Measurements from ENCODE around the gene PKHD1.

PKHD1 gene

GRCh38 chr6:51617751-51618150, 469.7 kb downstream of the PKHD1 start:
- TF ChIP-seq POLR2AphosphoS5 (IDR thresholded peaks at IDR 0.05; ENCODE audit: low read depth, low read length): no peak
- TF ChIP-seq SIN3A (IDR thresholded peaks at IDR 0.05; ENCODE audit: borderline replicate concordance, insufficient read depth, low read length): no peak
- no peak for TF ChIP-seq FOXP2 (optimal IDR thresholded peaks at IDR 0.05; ENCODE audit: borderline replicate concordance, extremely low read depth, extremely low read length, insufficient read depth)
- no peak for TF ChIP-seq TAF1 (IDR thresholded peaks at IDR 0.05; ENCODE audit: borderline replicate concordance, insufficient read depth, low read length)
- TF ChIP-seq REST (IDR thresholded peaks at IDR 0.05; ENCODE audit: insufficient read depth in 1 of 2, low read depth in 2 of 2, low read length in 2 of 2): no peak

- TF ChIP-seq TAF1 (IDR thresholded peaks at IDR 0.05; ENCODE audit: borderline replicate concordance, insufficient read depth, low read length) (no peak), POLR2AphosphoS5 (IDR thresholded peaks at IDR 0.05; ENCODE audit: low read depth, low read length) (no peak), REST (IDR thresholded peaks at IDR 0.05; ENCODE audit: insufficient read depth in 1 of 2, low read depth in 2 of 2, low read length in 2 of 2) (no peak), FOXP2 (optimal IDR thresholded peaks at IDR 0.05; ENCODE audit: borderline replicate concordance, extremely low read depth, extremely low read length, insufficient read depth) (no peak), SIN3A (IDR thresholded peaks at IDR 0.05; ENCODE audit: borderline replicate concordance, insufficient read depth, low read length) (no peak)
Observed at GRCh38 chr6:51616243-51616642, 471.2 kb downstream of the PKHD1 start.

- no peak for TF ChIP-seq TAF1 (IDR thresholded peaks at IDR 0.05; ENCODE audit: borderline replicate concordance, insufficient read depth, low read length)
- no peak for TF ChIP-seq FOXP2 (optimal IDR thresholded peaks at IDR 0.05; ENCODE audit: borderline replicate concordance, extremely low read depth, extremely low read length, insufficient read depth)
- no peak for TF ChIP-seq SIN3A (IDR thresholded peaks at IDR 0.05; ENCODE audit: borderline replicate concordance, insufficient read depth, low read length)
- TF ChIP-seq REST (IDR thresholded peaks at IDR 0.05; ENCODE audit: insufficient read depth in 1 of 2, low read depth in 2 of 2, low read length in 2 of 2): no peak
- no peak for TF ChIP-seq POLR2AphosphoS5 (IDR thresholded peaks at IDR 0.05; ENCODE audit: low read depth, low read length)
Observed at GRCh38 chr6:51614725-51615124, 472.7 kb downstream of the PKHD1 start.

- no peak for TF ChIP-seq REST (IDR thresholded peaks at IDR 0.05; ENCODE audit: insufficient read depth in 1 of 2, low read depth in 2 of 2, low read length in 2 of 2)
Observed at GRCh38 chr6:51613558-51613957, 473.9 kb downstream of the PKHD1 start.

- TF ChIP-seq REST (IDR thresholded peaks at IDR 0.05; ENCODE audit: insufficient read depth in 1 of 2, low read depth in 2 of 2, low read length in 2 of 2) (no peak), FOXP2 (optimal IDR thresholded peaks at IDR 0.05; ENCODE audit: borderline replicate concordance, extremely low read depth, extremely low read length, insufficient read depth) (no peak), POLR2AphosphoS5 (IDR thresholded peaks at IDR 0.05; ENCODE audit: low read depth, low read length) (no peak), SIN3A (IDR thresholded peaks at IDR 0.05; ENCODE audit: borderline replicate concordance, insufficient read depth, low read length) (no peak), TAF1 (IDR thresholded peaks at IDR 0.05; ENCODE audit: borderline replicate concordance, insufficient read depth, low read length) (no peak)
Observed at GRCh38 chr6:51608932-51609331, 478.5 kb downstream of the PKHD1 start.
